ENCODE results near the gene HASPIN. TPM values are rescaled to one million over a fixed set of nuclear protein-coding genes. Genes with fewer than 3 reads are reported as not detected.

HASPIN gene
- total and polyA plus RNA-seq, 7 experiments from 2014 or later = 0.28 to 18.5 (median 0.34) TPM; not detected in 1

Other genes starting within 250 kb of the HASPIN start
- not detected for gene ASPA, start 247.9 kb upstream of the HASPIN start, total RNA-seq
- gene ASPA, start 247.9 kb upstream of the HASPIN start, polyA plus RNA-seq = not detected
- under 1 TPM in 3 of 5 experiments, not detected in 2; 0.15 to 0.64 (median 0.48) TPM for gene TRPV3, start 166.1 kb upstream of the HASPIN start, total RNA-seq
- not detected for gene TRPV3, start 166.1 kb upstream of the HASPIN start, polyA plus RNA-seq
- gene TRPV1, start 114.5 kb upstream of the HASPIN start, total RNA-seq = 1 to 10 TPM; 3.2 to 8.7 (median 7.4) TPM
- gene TRPV1, start 114.5 kb upstream of the HASPIN start, polyA plus RNA-seq = 1 to 10 TPM in 1 of 2 donors, under 1 TPM in 1; 0.13 to 1.6 TPM
- 10 to 100 TPM in 3 of 5 experiments, 1 to 10 TPM in 2; 6.3 to 11.2 (median 10.8) TPM for gene SHPK, start 87.7 kb upstream of the HASPIN start, total RNA-seq
- gene SHPK, start 87.7 kb upstream of the HASPIN start, polyA plus RNA-seq = 1 to 10 TPM; 5.5 to 8.5 TPM
- 10 to 100 TPM in 2 of 5 experiments, 1 to 10 TPM in 3; 4.7 to 15.2 (median 8.8) TPM for gene CTNS, start 87.1 kb upstream of the HASPIN start, total RNA-seq
- gene CTNS, start 87.1 kb upstream of the HASPIN start, polyA plus RNA-seq = 10 to 100 TPM in 1 of 2 donors, 1 to 10 TPM in 1; 8.1 to 12.9 TPM
- 10 to 100 TPM; 10.5 to 28.4 (median 11.7) TPM for gene TAX1BP3, start 55.3 kb upstream of the HASPIN start, total RNA-seq
- gene TAX1BP3, start 55.3 kb upstream of the HASPIN start, polyA plus RNA-seq = 10 to 100 TPM; 25.5 to 34.0 TPM
- gene EMC6, start 55.1 kb upstream of the HASPIN start, total RNA-seq = 10 to 100 TPM; 23.1 to 39.0 (median 31.2) TPM
- gene EMC6, start 55.1 kb upstream of the HASPIN start, polyA plus RNA-seq = 100 to 1,000 TPM in 1 of 2 donors, 10 to 100 TPM in 1; 76.4 to 133 TPM
- 10 to 100 TPM; 10.7 to 94.5 (median 24.6) TPM for gene P2RX5, start 27.7 kb upstream of the HASPIN start, total RNA-seq
- 10 to 100 TPM; 12.3 to 18.2 TPM for gene P2RX5, start 27.7 kb upstream of the HASPIN start, polyA plus RNA-seq
- gene ITGAE, start 77.3 kb downstream of the HASPIN start, total RNA-seq = 10 to 100 TPM; 16.3 to 29.4 (median 19.6) TPM
- gene ITGAE, start 77.3 kb downstream of the HASPIN start, polyA plus RNA-seq = 10 to 100 TPM; 41.2 to 44.9 TPM
- 10 to 100 TPM; 40.6 to 49.4 (median 46.7) TPM for gene NCBP3, start 122.3 kb downstream of the HASPIN start, total RNA-seq
- 10 to 100 TPM in 1 of 2 donors, 1 to 10 TPM in 1; 7.8 to 14.7 TPM for gene NCBP3, start 122.3 kb downstream of the HASPIN start, polyA plus RNA-seq
- 10 to 100 TPM in 2 of 5 experiments, 1 to 10 TPM in 3; 4.8 to 12.5 (median 6.3) TPM for gene CAMKK1, start 169.2 kb downstream of the HASPIN start, total RNA-seq
- gene CAMKK1, start 169.2 kb downstream of the HASPIN start, polyA plus RNA-seq = 1 to 10 TPM; 2.3 to 3.2 TPM
- gene P2RX1, start 192.6 kb downstream of the HASPIN start, total RNA-seq = 10 to 100 TPM in 1 of 5 experiments, 1 to 10 TPM in 1, under 1 TPM in 2, not detected in 1; 0.27 to 53.7 (median 2.7) TPM
- gene P2RX1, start 192.6 kb downstream of the HASPIN start, polyA plus RNA-seq = not detected
- 100 to 1,000 TPM; 148 to 260 (median 237) TPM for gene ATP2A3, start 240.5 kb downstream of the HASPIN start, total RNA-seq
- 100 to 1,000 TPM in 1 of 2 donors, 10 to 100 TPM in 1; 46.6 to 104 TPM for gene ATP2A3, start 240.5 kb downstream of the HASPIN start, polyA plus RNA-seq